ENCODE measurements around the gene SLC25A22.

SLC25A22 gene

DNA sequence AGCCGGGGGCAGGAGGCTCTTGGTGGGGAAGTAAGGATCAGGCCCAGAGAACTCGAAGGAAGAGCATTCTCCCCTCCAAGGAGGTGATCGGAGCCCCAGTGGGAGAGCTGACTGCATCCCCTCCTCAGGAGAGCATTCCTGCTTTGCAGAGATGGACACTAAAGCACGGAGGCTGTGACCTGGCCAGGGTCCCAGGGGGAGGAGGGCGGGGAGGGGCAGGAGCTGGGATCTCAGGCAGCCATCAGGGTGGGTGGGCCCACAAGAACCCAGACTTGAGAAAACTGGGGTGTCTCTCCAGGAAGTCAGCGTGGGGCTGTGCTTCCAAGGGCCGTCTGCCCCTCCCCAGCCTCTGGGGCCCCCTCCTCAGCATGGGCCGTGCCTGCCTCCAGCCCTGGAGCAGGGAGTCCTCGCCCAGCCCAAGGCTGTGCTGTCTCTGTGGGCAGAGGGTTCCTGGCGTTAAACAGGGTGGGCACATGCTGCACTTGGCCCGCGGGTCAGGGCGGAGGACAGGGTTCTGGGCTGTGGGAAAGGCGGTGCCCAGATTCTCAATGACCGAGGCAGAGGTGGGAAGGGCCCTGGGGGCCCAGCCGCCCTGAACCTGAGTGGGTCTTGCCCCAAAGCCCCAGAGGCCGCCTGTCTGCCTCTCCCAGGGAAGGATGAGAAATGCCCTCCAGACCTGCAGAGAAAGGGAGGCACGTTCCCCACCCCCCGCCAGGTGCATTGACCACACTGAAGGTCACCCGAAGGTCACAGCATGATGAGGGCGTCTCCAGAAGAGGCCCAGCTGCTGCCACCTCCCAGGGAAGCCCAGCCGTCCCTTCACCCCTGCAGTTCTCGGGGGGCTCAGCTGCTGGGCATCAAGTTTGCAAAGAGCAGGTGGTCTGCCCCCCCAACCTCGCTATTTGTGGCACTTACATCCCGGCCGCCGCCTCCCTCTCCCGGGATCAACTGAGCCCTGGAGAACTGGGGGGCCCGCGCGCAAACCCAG lies 8.8 kb downstream of the SLC25A22 start:
- DNase-seq (ENCODE audit: low read depth) = no peak

DNA sequence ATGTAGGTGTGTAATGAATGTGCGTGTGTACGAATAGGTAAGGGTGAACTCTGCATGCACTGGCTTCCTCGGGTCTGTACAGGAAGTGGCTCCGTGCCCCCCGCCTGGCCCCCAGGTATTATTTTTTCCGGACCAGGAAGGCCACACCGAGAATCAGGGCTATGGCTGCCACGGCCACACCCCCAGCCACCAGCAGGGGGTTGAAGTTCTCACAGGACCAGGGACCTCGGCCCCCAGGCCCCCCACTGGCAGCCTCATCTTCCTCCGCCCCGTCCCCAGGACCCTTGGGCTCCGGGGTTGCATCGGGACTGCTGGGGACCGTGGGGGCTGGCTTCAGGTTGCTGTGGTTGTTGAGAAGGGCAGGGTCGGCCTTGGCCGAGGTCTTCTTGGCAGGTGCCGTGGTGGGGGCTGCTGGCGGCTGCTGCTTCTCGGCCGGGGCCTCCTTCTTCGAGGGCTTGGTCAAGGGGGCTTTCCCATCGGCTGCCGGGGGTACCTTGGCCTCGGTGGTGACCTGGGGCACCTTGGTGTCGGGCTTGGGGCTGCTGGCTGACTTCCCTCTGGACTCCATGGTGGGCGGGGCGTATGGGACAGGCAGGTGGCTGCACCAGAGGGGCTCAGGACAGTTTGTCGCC lies 10.0 kb downstream of the SLC25A22 start:
- DNase-seq (ENCODE audit: low read depth) = no peak

DNA sequence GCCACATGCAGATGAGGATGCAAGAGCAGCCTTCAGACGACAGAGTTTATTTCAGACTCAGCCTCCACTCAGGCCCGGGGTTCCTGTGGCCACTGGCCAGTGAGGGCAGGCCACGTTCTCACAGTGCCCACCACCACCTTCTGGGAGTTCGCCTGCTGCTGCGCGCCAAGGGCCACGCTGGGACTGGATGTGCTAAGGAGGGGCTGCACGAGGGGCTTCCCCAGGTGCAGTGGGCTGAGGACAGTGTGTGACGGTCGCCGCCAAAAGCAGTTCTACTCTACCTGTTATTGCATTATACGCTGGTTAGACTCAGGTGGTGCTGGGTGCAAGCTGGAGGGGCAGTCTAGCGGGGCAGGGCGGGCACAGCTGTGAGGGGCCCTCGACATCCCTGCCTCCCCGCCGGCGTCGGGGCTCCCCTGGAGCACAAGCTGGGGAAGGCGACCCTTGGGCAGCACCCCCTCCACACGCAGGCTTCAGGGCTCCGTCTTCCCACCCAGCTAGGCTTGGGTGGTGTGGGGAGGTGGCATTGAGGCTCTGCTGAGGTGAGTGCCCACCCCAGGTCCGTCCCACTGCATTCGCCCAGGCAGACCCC lies 10.9 kb downstream of the SLC25A22 start:
- DNase-seq (ENCODE audit: low read depth) = no peak

DNA sequence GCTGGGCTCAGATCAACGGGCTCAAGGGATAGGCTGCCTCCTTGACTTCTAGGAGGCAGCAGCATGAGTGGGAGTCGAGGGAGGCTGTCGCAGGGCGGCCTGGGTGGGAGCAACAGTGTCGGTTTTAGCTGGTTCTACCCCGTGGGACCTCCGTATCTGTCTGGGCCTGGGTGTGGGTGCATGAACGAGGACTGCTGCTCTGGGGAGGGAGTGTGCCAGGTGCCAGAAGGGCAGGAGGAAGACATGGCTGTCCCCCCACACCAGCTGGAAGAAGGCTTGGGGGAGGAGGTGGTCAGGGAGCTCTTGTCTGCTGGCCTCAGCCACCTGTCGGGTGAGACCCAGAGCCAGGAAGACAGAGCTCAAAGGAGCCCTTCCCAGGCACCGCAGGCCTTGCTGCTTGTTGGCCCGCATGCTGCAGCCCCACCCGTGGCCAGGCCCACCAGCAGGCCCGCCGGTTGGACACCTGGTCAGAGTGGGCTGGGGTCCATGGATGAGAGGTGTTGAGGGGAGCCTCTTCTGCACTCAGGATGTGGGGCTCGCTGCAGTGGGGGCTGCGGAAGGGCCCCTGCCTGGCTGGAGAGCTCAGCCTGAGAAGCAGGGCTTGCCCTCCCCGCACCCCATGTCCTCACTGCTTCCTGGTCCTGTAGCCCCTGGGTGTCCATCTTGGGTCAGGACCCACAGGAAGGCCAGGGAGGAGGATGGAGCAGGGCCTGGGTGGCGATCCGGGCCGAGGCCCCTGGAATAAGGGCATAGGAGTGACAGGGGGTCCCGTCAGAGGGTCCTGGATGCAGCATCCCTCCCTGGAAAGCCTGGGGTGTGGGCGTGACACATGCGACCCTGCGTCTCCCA lies 11.6 kb downstream of the SLC25A22 start:
- no peak for DNase-seq (ENCODE audit: low read depth)

DNA sequence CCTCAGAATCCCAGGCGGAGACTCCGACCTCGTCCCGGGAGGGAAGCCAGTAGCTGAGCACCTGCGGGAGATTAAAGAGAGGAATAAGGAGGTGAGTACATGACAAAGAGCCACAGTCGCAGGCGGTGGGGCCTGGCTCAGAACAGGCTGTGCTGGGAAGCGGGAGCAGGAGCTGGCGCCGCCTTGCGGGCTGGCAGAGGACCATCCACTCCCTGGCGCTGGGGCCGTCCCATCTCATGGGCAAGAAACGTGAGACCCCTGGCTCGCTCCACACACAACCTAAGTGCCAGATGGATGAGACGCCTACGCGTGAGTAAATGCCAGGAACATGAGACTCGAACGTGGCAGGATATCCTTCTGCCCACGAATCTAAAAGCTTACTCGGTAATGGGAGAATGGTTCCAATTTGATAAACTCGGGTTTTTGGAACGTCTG lies 14.5 kb downstream of the SLC25A22 start:
- DNase-seq (ENCODE audit: low read depth) = peak; percentile 57

DNA sequence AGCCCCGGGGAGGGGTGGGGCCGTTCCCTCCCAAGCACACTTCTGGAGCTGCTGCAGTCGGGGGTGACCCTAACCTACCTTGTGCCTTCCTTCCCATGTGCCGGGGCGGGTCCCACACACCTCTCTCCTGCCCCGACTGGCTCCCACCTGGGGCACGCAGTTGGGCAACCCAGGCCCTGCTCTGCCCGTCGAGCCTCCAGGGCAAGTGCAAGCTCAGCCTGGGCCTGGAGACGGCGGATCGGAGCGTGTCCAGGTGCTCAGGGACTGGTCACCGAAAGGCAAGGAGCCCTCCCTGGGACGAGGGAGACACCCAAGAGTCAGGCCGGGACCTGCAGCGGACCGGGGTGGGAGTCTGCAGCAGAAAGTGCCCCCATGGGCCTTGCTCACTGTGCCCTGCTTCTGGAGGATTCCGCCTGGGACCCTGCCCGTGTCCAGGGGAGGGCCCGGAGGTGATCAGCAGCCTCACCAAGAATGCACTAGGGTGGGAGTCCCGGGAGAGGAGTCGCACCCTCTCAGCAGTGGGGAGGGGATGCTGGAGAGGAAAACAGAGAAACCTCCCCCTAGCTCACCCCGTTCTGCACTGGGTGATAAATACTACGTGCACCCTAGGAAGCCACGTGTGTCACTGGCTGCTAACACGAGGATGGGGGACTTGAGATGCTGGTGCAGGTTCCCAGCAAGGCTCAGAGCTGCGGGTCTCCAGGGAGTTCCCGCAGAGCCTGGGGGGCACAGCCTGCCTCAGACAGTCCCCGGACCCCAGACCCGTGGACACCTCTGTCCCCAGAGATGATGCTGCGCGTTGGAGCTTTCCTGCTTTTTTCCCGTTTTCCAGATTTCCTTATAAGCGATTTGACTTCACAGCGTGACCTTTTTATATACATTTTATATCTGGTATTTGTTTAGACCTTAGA lies 15.6 kb downstream of the SLC25A22 start:
- DNase-seq (ENCODE audit: low read depth) = no peak

DNA sequence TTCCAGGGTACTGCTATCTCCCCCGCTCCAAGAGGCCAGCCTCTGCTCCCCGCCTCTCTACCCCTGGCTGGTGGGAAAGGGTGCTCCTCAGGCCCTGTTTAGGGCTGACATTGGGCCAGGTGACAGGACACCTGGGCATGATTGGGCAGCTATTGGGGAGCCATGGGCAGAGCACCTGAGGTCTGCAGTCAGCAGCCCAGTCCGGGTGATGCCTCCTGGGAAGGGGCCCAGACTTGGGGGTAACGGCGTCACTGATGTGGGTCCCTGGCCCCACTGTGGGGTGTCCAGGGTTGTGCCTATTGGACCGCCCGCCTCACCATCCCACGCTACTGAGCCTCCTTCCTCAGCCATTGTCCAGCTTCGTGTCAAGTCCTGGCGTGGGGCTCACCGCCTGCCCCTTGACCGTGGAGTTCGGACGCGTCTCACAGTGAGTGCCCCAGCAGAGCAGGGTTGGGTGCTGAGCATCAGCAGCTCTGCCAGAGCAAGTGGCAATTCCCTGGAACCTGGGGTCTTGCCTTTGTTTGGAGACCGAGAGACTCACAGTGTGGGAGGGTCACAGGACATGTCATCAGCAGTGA lies 18.0 kb downstream of the SLC25A22 start:
- DNase-seq (ENCODE audit: low read depth) = no peak

DNA sequence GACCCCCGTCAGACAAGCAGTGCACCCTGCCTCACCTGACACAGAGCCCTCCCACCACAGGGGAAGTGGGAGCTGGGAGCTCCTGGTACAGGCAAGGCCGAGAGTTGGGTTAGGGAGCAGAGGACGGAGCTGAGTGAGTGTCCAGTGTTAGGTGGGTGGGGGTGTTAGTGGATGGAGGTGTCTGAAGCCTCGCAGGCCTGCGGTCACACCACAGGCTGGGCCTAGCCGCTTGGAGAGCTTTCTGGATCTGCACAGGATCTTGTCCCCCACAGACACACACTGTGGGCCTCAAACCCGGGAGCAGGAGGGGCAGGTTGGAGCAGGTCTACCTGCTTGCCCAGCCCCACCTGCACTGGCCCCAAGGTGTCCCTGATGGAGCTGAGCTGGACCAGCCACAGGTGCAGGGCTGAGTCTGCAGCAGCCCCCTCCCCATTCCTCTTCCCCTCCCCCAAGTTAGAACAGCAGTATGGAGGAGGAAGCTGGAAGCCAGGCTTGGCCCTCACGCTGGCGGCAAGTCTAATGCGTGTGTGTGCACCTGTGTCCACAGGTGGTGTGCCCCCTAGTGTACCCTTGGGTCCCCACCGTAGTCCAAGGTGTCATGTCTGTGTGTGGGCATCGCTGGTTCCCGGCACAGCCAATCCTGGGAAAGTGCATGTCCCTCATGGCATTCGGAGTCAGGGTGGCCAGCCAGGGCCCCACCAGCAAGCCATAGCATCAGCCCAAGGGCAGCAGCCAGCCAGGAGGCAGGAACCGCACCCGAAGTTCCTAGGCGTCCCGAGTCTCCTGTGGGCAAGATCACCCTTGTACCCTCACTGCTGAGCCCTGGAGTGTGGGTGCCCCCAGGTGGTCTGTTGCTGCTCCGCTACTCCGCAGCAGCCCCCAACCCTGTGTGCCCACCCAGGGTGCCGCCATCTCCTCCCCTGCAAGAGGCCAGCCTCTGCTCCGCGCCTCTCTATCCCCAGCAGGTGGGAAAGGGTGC lies 18.8 kb downstream of the SLC25A22 start:
- DNase-seq (ENCODE audit: low read depth) = no peak

DNA sequence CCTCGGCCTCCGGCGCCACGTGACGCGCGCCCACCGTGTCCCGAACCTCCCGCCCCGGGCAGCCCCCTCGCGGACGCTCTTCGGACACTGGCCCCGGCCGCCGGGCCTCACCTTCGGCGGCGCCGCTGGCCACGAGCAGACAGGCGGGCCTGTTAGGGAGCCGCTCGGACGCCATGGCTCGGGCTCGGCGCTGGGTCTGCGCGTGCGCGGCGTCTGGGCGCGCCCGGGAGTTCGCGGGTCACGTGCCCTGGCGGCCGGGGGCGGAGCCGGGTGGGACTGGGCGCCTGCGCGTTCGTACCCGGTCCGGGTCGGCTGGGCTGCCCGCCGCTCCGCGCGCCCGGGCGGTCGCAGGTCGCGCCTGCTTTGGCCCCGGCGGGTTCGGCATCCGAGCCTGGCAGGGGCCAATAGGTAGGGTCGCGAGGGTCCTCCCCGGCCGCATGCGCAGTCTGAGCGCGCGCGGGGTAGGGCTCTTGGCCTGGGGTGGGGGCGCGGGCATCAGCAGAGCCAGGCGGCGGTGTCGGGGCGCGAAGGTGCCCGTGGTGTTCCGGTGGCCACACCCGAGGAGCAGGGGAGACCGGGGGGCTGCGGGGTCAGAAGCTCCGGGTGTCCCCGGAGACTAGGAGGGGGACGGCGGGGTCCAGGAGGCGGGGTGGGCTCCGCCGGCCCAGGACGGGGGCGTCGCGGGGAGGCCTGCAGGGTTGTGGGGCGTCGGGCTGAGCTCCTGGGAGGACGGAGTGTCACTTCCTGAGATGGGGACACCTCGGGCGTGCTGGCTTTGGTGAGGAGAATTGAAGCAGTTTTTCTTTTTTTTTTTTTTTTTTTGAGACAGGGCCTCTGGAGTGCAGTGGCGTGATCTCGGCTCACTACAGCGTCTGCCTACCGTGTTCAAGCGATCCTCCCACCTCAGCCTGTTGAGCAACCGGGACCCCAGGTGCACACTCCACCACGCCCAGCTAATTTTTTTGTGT lies 20.5 kb downstream of the SLC25A22 start, which contains the start of gene GATD1:
GATD1 (minus strand) TSS at position 200 of the 968 bp plus-strand sequence; CDS start at position 175, 25 bp downstream.
- DNase-seq (ENCODE audit: low read depth) = peak; percentile 73

DNA sequence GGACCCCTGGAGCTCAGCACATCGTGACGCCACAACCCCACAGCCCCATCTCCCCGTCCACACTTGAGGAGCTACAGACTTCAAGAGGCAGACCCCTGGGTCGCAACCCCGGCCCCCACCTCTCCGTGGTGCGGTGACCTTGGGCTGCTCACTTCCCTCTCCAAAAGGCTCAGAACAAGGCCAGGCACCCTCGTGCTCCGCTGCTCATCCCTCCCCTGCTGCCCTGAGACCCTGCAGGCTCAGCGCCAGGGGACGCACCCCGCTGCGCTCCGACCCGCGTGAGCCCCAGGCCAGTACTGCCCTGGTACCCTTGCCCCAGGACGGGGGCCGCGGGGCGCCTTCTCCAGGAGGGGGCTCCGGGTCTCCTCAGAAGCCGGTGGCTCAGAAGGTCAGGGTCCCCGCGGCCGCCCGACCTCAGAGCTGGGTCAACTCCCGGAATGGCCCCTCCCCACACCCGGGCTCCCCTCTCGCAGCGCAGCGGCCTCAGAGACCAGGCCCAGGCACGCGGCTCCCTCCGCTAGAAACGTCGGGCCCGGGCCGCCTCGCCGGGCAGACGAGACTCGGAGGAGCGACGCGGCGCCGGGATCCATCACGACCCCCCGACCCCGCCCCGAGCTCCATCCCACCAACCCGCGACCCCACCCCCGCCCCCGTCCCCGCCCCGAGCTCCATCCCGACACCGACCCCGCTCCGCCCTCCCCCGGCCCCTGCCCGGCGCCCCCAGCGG lies 21.4 kb downstream of the SLC25A22 start:
- DNase-seq (ENCODE audit: low read depth) = no peak

DNA sequence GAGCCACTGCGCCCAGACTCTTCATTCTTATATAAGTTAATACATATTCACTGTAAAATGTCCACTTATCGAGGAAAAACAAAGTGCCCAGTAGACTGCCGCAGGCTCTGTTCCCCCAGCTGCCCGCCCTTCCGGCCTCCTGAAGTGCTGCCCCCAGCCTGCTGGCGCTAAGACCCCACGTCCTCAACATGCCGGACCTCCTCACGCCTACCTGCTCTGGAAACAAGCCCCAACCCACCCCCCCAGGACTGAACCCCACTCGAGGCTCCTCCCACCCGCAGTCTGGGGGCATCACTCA lies 21.9 kb downstream of the SLC25A22 start:
- DNase-seq (ENCODE audit: low read depth) = no peak

DNA sequence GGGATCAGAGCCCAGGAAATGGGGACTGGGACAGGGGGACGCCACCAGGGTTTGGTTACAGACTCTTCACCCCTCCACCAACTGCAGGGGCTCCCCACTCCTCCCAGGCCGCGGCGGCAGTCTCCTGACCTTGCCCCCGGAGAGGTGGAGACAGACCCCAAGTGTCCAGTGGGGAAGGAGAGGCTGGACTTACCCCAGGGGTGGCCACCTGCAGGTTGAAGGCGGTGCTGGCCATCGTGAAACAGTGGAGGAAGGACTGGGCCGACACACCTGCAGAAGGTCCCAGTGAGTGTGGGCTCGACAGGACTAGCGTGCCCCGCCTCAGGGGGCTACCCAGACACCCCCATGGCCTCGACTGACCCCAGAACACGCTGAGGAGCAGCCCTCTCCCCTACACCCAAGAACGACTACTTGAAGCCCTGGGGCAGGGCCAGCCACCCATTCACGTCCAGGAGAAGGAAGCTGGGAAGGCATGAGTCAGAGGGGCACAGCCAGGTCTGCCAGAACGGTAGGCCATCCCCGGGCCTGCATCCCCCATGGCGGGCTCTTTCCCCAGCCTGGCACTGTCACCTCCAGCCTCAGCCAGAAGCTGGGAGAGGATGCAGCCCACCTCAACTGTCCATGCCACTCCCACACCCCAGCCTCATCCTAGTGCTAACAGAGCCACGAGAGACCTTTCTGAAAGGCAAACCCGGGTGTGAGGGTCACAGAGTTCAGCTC lies 23.0 kb downstream of the SLC25A22 start:
- DNase-seq (ENCODE audit: low read depth) = no peak

DNA sequence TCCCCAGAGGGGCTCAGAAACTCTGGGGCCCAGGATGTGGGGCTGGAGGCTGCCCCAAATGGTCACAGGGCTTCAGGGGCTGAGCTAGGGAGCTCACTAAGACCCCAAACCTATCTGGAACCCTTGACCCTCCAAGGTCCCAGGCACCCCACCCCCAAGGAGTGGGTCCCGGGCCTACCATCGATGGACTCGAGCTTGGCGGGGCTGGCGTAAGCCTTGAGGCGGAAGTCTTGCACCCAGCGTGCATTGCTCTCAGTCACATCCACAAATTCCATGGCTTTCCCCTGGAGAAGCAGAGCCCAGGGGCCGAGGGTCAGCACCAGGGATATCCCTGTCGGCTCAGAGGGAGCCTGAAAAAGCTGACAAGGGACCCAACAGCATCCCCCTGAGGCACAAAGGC lies 24.3 kb downstream of the SLC25A22 start:
- no peak for DNase-seq (ENCODE audit: low read depth)

DNA sequence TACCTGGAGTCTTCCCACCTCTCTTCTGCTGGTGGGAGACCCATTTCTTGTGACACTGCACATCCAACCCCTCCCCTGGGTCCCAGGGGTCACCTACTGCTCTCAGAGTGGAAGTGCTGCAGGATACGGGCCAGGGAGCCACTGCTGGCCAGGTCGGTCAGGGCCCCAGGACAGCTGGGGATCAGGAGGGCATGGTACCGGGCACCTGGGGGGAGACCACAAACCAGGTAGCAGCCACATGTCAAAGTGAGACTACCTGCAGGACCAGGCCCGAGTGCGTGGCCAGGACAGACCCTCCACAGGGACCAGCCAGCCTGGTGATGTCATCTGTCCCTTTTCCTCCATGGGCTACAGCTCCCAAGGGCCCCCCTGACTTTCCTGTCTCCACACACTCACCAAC lies 24.7 kb downstream of the SLC25A22 start:
- DNase-seq (ENCODE audit: low read depth) = no peak

DNA sequence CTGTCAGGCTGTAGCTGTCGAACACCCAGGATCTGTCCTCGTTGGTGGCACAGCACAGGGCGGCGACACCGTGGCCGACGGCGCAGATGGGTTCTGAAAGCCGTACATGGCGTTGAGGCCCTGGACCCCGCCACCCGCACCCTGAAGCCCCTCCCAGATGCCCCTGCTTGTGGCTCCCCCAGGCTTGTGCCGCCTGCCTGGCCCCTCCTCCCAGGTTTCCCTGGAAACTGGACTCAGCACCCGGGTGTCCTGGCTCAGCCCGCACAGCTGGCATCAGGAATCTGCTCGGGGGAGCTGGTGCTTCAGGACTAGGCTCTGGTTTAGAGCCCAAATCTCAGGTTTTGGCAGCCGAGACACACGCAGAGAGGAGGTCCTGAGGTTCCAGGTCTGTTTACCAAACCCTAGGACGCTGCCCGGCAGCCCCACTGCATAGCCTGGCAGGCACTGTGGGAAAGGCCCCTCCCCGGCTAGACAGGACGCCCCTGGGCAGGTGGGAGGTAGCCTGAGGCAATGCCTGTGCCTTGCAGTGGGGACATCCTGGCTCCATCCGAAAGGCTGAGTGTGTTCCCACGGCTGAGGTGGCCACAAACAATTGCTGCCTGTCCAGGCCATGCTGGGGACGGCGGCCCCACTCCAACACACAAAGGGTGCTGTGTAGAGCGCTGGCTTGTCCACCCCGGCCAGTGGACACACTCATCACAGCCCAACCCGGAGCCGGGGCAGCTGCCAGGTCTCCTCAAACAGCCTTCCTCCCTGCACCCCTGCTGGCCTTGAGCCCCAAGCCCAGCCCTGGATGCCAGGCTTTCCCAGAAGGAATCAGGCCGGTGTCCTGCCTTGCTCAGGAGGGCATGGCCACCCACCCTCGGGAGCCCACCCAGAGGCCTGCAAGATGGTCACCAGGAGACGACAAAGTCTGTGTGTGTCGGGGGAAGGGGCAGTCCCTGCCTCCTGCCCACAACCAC lies 25.4 kb downstream of the SLC25A22 start:
- DNase-seq (ENCODE audit: low read depth) = no peak

Measured in stromal cell of bone marrow (primary cell).